ENCODE results near the gene XBP1.
"Not testable (repeated sequence)": the region's sequence is repeated elsewhere in the genome, so short reads cannot be mapped to it uniquely, and the experiment has no call there.

XBP1 gene

GRCh38 chr22:28817919-28818859 lies 17.8 kb upstream of the XBP1 start:
- DNase-seq (ENCODE audit: low read depth), result no peak

DNA sequence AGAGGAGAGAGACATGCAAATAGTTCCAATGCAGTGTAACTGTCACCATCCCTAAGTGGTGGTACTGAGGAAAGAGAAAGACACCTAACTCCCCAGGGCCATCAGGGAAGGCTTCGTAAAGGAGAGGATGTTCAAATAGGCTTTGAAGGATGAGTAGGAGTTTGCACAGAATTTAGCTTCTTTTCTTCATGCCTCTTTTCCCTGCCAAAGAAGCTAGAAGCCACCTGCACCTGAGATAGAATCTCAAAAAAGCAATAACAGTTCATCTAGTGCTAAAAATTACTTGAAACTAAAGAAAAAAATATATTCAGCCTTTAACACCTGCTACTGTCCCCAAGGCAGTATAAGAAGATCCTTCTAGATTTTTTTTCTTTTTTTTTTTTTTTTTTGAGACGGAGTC lies 16.7 kb upstream of the XBP1 start:
- DNase-seq (ENCODE audit: low read depth), result no peak

DNA sequence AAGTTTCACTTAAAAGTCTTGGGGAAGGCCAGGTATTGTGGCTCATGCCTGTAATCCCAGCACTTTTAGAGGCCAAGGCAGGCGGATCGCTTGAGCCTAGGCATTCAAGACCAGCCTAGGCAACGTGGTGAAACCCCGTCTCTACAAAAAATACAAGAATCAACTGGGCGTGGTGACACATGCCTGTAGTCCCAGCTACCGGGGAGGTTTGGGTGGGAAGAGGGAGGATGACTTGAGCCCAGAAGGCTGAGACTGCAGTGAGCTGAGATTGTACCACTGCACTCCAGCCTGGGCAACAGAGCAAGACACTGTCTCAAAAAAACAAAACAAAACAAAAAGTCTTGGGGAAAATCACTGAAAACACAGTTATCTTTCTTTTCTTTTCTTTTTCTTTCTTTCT lies 15.4 kb upstream of the XBP1 start:
- no peak for DNase-seq (ENCODE audit: low read depth)

- no peak for DNase-seq (ENCODE audit: low read depth)
Observed at GRCh38 chr22:28815111-28815510, 14.7 kb upstream of the XBP1 start.

- DNase-seq (ENCODE audit: low read depth), result no peak
Observed at GRCh38 chr22:28813772-28814518, 13.6 kb upstream of the XBP1 start.

DNA sequence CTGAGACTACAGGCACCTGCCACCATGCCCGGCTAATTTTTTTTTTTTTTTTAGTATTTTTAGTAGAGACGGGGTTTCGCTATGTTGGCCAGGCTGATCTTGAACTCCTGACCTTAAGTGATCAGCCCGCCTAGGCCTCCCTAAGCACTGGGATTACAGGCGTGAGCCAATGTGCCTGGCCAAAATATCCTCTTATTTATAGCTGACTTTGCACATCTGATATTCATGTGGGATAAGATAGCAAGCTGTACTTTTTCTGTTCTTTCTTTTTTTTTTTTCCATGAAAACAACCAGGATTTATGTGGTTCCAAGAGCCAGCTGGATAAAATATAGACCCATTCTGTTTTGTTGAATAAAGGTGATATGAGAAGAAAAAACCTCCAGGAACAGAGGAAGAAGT lies 12.1 kb upstream of the XBP1 start:
- no peak for DNase-seq (ENCODE audit: low read depth)

DNA sequence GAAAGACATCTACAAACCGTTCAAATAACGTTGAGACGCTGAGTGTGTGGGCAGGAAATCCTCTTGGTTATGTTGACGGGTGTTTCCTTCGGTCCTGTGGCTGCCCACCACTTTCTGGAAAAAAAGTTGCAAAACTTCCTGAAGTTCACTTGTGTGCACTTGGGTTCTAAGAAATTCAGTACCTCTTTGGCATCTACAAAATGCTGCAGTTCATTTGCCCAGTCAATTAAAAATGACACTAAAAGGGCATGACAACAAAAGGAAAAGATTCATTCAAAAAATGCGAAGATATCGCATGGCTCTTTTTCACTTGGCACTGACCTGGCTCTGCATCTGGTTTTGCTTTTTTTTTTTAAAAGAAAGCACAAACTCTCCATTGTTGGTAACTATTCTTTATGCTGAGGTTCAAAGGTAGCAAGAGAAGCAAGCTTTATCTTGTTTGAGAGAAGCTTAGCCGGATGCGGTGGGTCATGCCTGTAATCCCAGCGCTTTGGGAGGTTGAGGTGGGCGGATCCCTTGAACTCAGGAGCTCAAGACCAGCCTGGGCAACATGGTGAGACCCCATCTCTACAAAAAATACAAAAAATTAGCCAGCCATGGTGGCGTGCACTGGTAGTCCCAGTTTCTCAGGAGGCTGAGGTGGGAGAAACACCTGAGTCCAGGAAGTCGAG lies 10.6 kb upstream of the XBP1 start:
- no peak for DNase-seq (ENCODE audit: low read depth)

- no peak for DNase-seq (ENCODE audit: low read depth)
Observed at GRCh38 chr22:28808716-28809355, 8.5 kb upstream of the XBP1 start.

DNA sequence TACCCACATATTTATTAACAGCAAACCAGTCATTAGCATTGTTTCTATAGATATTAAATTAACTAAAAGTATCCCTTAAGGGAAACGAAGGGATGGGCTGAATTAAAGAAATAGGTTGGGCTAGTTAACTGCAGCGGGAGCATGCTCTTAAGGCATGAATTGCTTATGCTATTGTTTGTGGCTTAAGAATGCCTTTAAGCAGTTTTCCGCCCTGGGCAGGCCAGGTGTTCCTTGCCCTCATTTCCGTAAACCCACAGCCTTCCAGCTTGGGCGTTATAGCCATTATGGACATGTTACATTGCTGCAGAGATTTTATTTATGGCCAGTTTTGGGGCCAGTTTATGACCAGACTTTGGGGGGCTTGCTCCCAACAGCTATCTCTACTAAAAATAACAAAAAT lies 5.1 kb upstream of the XBP1 start:
- DNase-seq (ENCODE audit: low read depth), result not testable (repeated sequence)

DNA sequence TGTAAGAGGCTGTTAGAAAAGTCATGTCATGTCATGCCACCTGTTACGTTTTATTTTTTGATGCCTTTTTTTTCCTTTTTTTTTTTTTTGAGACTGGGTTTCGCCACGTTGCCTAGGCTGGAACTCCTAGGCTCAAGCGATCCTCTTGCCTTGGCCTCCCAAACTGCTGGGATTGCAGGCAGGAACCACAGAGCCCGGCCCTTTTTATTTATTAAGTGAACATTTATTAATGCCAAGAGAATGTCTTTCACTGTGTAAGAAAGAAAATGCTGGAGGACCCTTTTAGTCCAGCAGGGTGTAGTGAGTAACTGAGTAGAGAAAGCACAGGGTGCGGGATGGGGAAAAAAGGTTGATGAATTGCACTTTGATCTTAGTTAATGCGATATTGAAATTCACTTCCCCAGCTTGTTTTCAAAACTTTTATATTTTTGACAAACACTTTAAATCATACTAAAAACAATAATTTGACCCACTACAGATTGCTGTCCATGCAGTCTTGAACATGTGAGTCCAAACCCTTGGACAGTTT lies 2.3 kb upstream of the XBP1 start:
- DNase-seq (ENCODE audit: low read depth), result no peak

DNA sequence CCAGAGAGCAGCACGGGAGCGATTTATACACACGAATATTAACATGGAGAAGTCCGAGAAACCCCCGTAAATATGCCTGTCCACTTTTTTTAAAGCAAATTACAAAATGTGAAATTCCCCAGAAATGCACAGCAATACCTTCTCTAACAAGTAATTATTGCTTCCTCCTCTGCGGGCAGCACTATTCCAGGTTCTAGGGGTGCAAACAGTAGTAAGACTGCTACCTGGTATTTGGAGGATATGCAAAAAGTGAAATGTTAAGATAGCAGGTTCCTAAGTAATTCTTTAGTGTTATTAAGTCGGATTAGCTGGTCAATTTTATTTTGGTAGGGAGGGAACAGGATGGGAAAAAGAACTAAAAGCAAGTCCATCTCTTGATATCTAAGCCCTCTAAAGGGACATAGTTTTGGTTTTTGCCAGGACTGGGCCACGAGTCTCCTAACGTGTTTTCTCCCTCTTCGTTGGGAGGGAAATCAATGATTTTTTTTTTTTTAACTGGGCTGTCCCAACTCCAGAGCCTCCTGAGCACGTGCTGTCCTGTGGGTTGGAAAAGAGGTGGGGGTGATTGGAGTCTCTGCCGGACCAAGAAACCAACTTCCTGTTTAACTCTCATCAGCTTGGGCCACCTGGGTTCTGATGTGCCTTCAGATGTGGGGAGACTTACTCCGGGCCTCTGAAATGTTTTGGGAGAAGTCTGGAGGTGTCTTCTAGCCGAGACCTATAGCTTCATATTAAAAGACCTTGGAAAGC lies 1.7 kb upstream of the XBP1 start:
- DNase-seq (ENCODE audit: low read depth), result no peak

- DNase-seq (ENCODE audit: low read depth), result peak; percentile 60
Observed at GRCh38 chr22:28799606-28800307, 612 bp downstream of the XBP1 start.

DNA sequence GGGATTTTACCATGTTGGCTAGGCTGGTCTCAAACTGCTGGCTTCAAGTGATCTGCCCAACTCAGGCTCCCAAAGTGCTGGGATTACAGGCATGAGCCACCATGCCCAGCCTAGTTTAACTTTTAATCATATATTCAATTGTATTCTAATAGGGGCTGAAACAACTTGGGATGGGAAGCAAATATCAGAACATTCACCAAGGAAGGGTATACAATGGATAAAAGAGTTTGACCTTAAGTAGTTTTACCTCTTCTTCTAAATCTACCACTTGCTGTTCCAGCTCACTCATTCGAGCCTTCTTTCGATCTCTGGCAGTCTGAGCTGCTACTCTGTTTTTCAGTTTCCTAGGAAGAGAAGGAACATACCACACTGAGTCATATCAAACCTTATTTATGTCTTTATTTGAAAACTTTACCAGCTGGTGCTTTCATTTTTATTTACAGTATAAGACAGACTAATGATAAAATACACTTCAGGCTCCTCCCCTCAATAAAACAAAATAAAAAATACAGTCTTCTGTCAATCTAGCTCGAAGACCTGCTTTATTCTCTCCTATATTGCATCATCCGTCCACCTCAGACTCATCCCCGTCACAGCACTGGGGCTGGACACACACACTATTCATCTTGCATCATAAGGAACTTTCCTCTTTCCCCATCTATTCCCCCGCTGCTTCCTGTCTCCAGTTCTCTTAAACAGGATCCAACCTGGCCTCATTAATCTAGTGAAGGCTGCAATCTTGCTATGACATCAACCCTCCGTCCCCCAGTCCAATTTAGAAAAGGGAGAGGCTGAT lies 1.4 kb downstream of the XBP1 start:
- DNase-seq (ENCODE audit: low read depth), result peak; percentile 96

DNA sequence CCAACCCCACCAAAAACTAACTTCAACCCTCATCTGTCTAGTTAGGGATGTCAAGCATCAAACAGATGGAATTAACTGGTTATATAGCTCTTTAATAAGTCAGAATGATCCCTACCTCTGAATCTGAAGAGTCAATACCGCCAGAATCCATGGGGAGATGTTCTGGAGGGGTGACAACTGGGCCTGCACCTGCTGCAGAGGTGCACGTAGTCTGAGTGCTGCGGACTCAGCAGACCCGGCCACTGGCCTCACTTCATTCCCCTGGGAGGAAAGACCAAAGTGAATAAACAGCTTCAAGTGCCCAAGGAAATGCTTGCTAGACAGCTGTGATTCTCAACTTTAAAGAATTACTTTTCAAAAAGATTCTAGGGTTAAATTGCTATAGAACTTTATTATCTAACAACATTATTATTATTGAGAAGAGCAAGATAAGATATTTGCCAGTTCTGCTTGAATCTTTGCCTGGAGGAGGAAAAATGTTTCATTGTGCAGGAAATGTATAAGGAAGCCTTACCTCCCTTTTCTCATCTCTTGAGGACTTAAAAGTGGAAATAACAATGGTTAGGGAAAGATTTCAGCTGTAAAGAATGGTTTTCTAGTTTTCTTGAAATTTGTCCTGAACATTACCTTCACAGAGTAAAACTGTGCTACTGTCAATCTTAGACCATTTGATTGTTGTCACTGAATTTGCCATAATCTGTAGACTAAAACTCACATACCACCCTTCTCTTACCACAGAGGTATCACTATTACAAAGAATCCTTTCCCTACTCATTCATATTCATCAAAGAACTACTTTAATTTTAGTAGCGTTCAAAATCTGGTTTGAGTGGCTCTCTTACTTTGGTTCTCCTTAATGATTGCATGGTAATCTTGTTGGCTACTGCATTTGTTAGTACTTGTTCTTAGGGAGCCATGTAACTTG lies 4.2 kb downstream of the XBP1 start:
- DNase-seq (ENCODE audit: low read depth), result no peak

GRCh38 chr22:28795071-28795693 lies 5.2 kb downstream of the XBP1 start:
- DNase-seq (ENCODE audit: low read depth), result no peak

DNA sequence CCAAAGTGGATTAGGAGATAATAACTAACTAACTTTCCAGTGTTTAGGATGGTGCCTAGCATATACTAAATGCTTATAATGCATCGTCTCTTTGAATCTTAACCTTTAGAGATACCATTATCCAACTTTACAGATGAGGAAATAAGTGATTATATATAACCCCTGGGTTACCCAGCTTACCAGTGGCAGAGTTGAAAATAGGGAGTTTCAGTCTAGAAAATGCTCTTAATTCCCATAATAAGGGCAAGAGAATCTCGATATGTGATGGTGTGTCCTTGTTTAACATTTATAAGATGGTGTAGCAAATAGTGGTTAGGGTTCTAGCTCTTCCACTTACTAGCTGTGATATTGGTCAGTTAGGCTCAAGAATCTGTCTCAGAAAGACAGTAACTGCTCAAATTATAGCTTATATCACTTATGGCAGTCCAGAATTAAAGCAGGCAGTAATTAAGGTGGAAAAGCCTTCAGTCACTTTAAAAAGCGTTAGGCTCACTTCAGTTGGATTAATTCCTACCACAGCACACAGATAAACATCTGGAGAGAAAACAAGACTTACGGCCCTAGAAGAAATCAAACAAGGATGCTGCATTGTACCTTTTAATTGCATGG lies 6.3 kb downstream of the XBP1 start:
- no peak for DNase-seq (ENCODE audit: low read depth)

GRCh38 chr22:28792491-28793383 lies 7.6 kb downstream of the XBP1 start:
- no peak for DNase-seq (ENCODE audit: low read depth)

Data from iris pigment epithelial cell (primary cell).